Measurements from ENCODE around the gene NBAS. TPM values are rescaled to one million over a fixed set of nuclear protein-coding genes. Genes with fewer than 3 reads are reported as not detected.

The NBAS gene
- total and polyA plus RNA-seq, 2 donors (not counting 3 experiments of a cell fraction or from before 2014, with no cell fraction given), result 29.4 to 43.0 TPM

DNA sequence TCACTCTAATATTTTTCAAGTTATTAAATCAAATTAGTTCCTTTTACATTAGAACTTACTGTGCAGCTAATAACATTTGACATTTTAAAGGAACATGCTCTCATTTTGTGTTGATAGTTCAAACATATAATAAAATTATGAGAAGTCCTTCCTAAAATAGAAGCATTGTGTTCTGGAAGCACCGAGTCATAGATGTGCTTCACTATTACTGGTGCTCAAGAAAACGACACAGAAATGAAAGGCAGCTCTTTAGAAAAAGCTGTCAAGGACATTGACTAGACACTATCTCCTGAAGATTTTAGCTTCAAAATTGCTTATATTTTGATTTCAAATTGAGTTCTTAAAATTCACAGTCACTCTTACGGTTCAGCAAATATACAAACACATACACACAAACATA lies 338.3 kb downstream of the NBAS start:
- no peaks in the 10 kb centered on the region for H3K9me3 ChIP-seq (replicated peaks; ENCODE audit: control insufficient read depth, insufficient read depth, low read length)
- no peak overlapping the region for H2AFZ ChIP-seq (ENCODE audit: low read depth, low read length)
- H3K79me2 ChIP-seq (ENCODE audit: control insufficient read depth, insufficient read depth, low read length), result no peaks in the 10 kb centered on the region
- peaks cover 0 to 5% of the 10 kb centered on the region in 2 experiments for H3K36me3 ChIP-seq (ENCODE audit: control insufficient read depth in 2 of 2, extremely low read depth in 1 of 2, insufficient read depth in 2 of 2, low read length in 2 of 2)
- no peak for FAIRE-seq
- intact Hi-C loops (cut with micrococcal nuclease) (loop anchor here (5.0 kb wide), 1 partner anchor 354 kb away; no protein-coding TSS in a partner anchor), dilution Hi-C loops (cut with MboI; ENCODE audit: extremely low pct_ligation_motif_present, low sequenced_read_pairs) (no loop called here)
- no TSS peak for BruUV-seq (replicated peaks)
- peak overlapping the region; percentile 80 for H3K27ac ChIP-seq (ENCODE audit: insufficient read depth, low read depth, low read length)
- peaks cover 17% of the 10 kb centered on the region for H3K4me1 ChIP-seq (ENCODE audit: control insufficient read depth, extremely low read depth, insufficient read depth, low read length)
- POLR2A ChIA-PET, result no interaction called here
- no peak overlapping the region for H3K4me3 ChIP-seq (replicated peaks in 1 of 3; ENCODE audit: insufficient read depth in 1 of 3, low read depth in 1 of 3, low read length in 3 of 3)
- H3K4me2 ChIP-seq (ENCODE audit: insufficient read depth, low read length), result no peak overlapping the region
- TF ChIP-seq, protein P1, sequence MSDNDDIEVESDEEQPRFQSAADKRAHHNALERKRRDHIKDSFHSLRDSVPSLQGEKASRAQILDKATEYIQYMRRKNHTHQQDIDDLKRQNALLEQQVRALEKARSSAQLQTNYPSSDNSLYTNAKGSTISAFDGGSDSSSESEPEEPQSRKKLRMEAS (IDR thresholded peaks at IDR 0.05; ENCODE audit: insufficient read depth, insufficient read length), result no peak
- TF ChIP-seq JUN (IDR thresholded peaks at IDR 0.05; ENCODE audit: borderline replicate concordance, insufficient read depth, insufficient read length, low read depth) (no peak), GATA2 (IDR thresholded peaks at IDR 0.05; ENCODE audit: insufficient read depth, insufficient read length, low read depth, low read length) (no peak), FOS (IDR thresholded peaks at IDR 0.05; ENCODE audit: borderline replicate concordance, insufficient read depth, low read length) (no peak), EZH2 (IDR thresholded peaks at IDR 0.05; ENCODE audit: borderline replicate concordance, low read depth, low read length, severe bottlenecking) (no peak), POLR2AphosphoS5 (IDR thresholded peaks at IDR 0.05; ENCODE audit: insufficient read depth, low read depth, low read length) (no peak), MYC (IDR thresholded peaks at IDR 0.05; ENCODE audit: low read depth, low read length) (no peak), POLR2A (IDR thresholded peaks at IDR 0.05; ENCODE audit: low read depth, low read length) (no peak)
- TF ChIP-seq, protein P2, sequence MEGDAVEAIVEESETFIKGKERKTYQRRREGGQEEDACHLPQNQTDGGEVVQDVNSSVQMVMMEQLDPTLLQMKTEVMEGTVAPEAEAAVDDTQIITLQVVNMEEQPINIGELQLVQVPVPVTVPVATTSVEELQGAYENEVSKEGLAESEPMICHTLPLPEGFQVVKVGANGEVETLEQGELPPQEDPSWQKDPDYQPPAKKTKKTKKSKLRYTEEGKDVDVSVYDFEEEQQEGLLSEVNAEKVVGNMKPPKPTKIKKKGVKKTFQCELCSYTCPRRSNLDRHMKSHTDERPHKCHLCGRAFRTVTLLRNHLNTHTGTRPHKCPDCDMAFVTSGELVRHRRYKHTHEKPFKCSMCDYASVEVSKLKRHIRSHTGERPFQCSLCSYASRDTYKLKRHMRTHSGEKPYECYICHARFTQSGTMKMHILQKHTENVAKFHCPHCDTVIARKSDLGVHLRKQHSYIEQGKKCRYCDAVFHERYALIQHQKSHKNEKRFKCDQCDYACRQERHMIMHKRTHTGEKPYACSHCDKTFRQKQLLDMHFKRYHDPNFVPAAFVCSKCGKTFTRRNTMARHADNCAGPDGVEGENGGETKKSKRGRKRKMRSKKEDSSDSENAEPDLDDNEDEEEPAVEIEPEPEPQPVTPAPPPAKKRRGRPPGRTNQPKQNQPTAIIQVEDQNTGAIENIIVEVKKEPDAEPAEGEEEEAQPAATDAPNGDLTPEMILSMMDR (IDR thresholded peaks at IDR 0.05; ENCODE audit: extremely low read depth in 1 of 2, insufficient read depth in 1 of 2, low read depth in 1 of 2, low read length in 2 of 2), result no peak
- CTCF ChIA-PET, result interaction anchor here (1.3 kb wide), 1 partner anchor 354 kb away, joined by 4 read pairs; no protein-coding TSS in a partner anchor
- no peaks in the 10 kb centered on the region for H3K9me1 ChIP-seq (replicated peaks; ENCODE audit: control insufficient read depth, extremely low read depth, insufficient read depth, low read length)
- no peak overlapping the region for H3K9ac ChIP-seq (replicated peaks; ENCODE audit: extremely low read depth, insufficient read depth, low read length)
- DNase-seq (ENCODE audit: low read depth, low spot score), result peak; percentile 32
- no peaks in the 10 kb centered on the region for H3K27me3 ChIP-seq (ENCODE audit: control insufficient read depth in 2 of 2, insufficient read depth in 2 of 2, low read length in 2 of 2)
- no peaks in the 10 kb centered on the region for H4K20me1 ChIP-seq (replicated peaks; ENCODE audit: control insufficient read depth, extremely low read depth, insufficient read depth, low read length)

All from endothelial cell of umbilical vein (primary cell).